Measurements from ENCODE around the gene SMIM45.

Gene SMIM45

GRCh38 chr22:41969110-41969646 lies 17.2 kb downstream of the SMIM45 start, which contains the start of gene SEPTIN3:
TSS of gene SEPTIN3 (plus strand) at chr22:41969443. CDS start at chr22:41971493, 2,050 bp downstream.
- TF ChIP-seq CTCF (IDR thresholded peaks at IDR 0.05), result no peak
- Histone ChIP-seq H3K27ac (no peak within 1 kb of the TSS), H3K27me3 (no peaks in the 10 kb centered on the region), H3K36me3 (no peaks in the 10 kb centered on the region), H3K4me1 (no peaks in the 10 kb centered on the region), H3K9me3 (no peaks in the 10 kb centered on the region), H3K4me3 (no peak within 1 kb of the TSS)
- intact Hi-C loops (cut with DNase I), result loop anchor here (5.0 kb wide), 1 partner anchor 468 kb away; no protein-coding TSS in a partner anchor
- DNase-seq (ENCODE audit: low spot score in 2 of 2), result no peak

GRCh38 chr22:41970601-41971000 lies 18.7 kb downstream of the SMIM45 start:
- intact Hi-C loops (cut with DNase I), result no loop called here
- no peaks in the 10 kb centered on the region for H3K27me3 ChIP-seq
- H3K4me3 ChIP-seq, result no peak overlapping the region
- no peaks in the 10 kb centered on the region for H3K36me3 ChIP-seq
- TF ChIP-seq CTCF (IDR thresholded peaks at IDR 0.05), result no peak
- no peaks in the 10 kb centered on the region for H3K9me3 ChIP-seq
- H3K4me1 ChIP-seq, result no peaks in the 10 kb centered on the region
- H3K27ac ChIP-seq, result no peak overlapping the region
- no peak for DNase-seq (ENCODE audit: low spot score in 2 of 2)

- peaks cover 5% of the 10 kb centered on the region for H3K27me3 ChIP-seq
- intact Hi-C loops (cut with DNase I), result no loop called here
These were observed 19.5 kb downstream of the SMIM45 start for GRCh38 chr22:41971431-41971830.

GRCh38 chr22:41974691-41975290 lies 22.8 kb downstream of the SMIM45 start:
- Histone ChIP-seq H3K9me3 (no peaks in the 10 kb centered on the region), H3K27me3 (peaks cover 6% of the 10 kb centered on the region), H3K36me3 (no peaks in the 10 kb centered on the region), H3K27ac (no peak overlapping the region), H3K4me3 (no peak overlapping the region), H3K4me1 (peaks cover 0 to 5% of the 10 kb centered on the region in 2 donors)
- no peak for DNase-seq (ENCODE audit: low spot score in 2 of 2)
- TF ChIP-seq CTCF (IDR thresholded peaks at IDR 0.05), result no peak
- intact Hi-C loops (cut with DNase I), result no loop called here

More at GRCh38 chr22:41971431-41971830, 19.5 kb downstream of the SMIM45 start:
- Histone ChIP-seq H3K36me3 (no peaks in the 10 kb centered on the region), H3K4me3 (no peak overlapping the region), H3K9me3 (no peaks in the 10 kb centered on the region), H3K4me1 (no peaks in the 10 kb centered on the region), H3K27ac (no peak overlapping the region)
- no peak for TF ChIP-seq CTCF (IDR thresholded peaks at IDR 0.05)
- no peak for DNase-seq (ENCODE audit: low spot score in 2 of 2)

GRCh38 chr22:41975299-41976069 lies 23.5 kb downstream of the SMIM45 start:
- Histone ChIP-seq H3K9me3 (no peaks in the 10 kb centered on the region), H3K4me1 (peaks cover 0 to 5% of the 10 kb centered on the region in 2 donors), H3K27ac (no peak overlapping the region), H3K27me3 (peaks cover 6% of the 10 kb centered on the region), H3K4me3 (no peak overlapping the region), H3K36me3 (no peaks in the 10 kb centered on the region)
- no peak for TF ChIP-seq CTCF (IDR thresholded peaks at IDR 0.05)
- intact Hi-C loops (cut with DNase I), result no loop called here
- no peak for DNase-seq (ENCODE audit: low spot score in 2 of 2)

All from ascending aorta (tissue), 2 donors.